Keratinocyte (primary cell): Measurements from ENCODE around the gene ATP8A2. TPM values are rescaled to one million over a fixed set of nuclear protein-coding genes. Genes with fewer than 3 reads are reported as not detected.

Source experiments
- DNase-seq: peaks from one replicate; pipeline ENCODE4 v3.0.0-alpha.2; 2011; ENCODE audit warnings: low read depth, missing footprints, low spot score
- FAIRE-seq: peaks from 2 replicates; lab custom pipeline; 2011; peaks lifted over from hg19 to GRCh38; lab: Jason Lieb, UNC
- H2AFZ ChIP-seq: 2 replicates; pipeline ENCODE4 v1.6.0; 2012; ENCODE audit warnings: low read length, control low read depth, inconsistent platforms; ENCODE audit not compliant: control insufficient read depth
- H3K27ac ChIP-seq: 2 replicates; pipeline ENCODE4 v1.5.1; 2011; ENCODE audit warnings: low read length; ENCODE audit not compliant: control insufficient read depth, insufficient read depth
- H3K27me3 ChIP-seq: 3 replicates; pipeline ENCODE4 v1.6.0; 2011; ENCODE audit warnings: low read length; ENCODE audit not compliant: control insufficient read depth, insufficient read depth; ENCODE audit errors: extremely low read depth
- H3K36me3 ChIP-seq, 2 experiments: 2 replicates in 1 of 2; 3 replicates in 1 of 2; pipeline ENCODE4 v1.5.1; 2011; ENCODE audit warnings: low read length in 2 of 2, mild to moderate bottlenecking in 1 of 2; ENCODE audit not compliant: control insufficient read depth in 2 of 2, insufficient read depth in 2 of 2; ENCODE audit errors: extremely low read depth in 1 of 2
- H3K4me1 ChIP-seq: 3 replicates; pipeline ENCODE4 v1.5.1; 2011; ENCODE audit warnings: low read length; ENCODE audit not compliant: control insufficient read depth, insufficient read depth; ENCODE audit errors: extremely low read depth
- H3K4me2 ChIP-seq: 3 replicates; pipeline ENCODE4 v1.6.0; 2011; ENCODE audit warnings: low read depth, low read length; ENCODE audit not compliant: control insufficient read depth, insufficient read depth; ENCODE audit errors: extremely low read depth
- H3K4me3 ChIP-seq, 3 experiments: fragments of 200-600 bp in 1 of 3; sonication (generic) in 1 of 3; 2 replicates in 2 of 3; 3 replicates in 1 of 3; pipeline ENCODE4 v1.5.1; 2011 to 2016; ENCODE audit warnings: low read length in 3 of 3, mild to moderate bottlenecking in 3 of 3, control low read depth in 2 of 3, inconsistent platforms in 1 of 3, low read depth in 1 of 3, mixed read lengths in 1 of 3, mixed run types in 1 of 3, moderate library complexity in 1 of 3; ENCODE audit not compliant: control insufficient read depth in 2 of 3, insufficient read depth in 2 of 3; ENCODE audit errors: extremely low read depth in 1 of 3
- H3K79me2 ChIP-seq: 2 replicates; pipeline ENCODE4 v1.6.0; 2012; ENCODE audit warnings: low read length; ENCODE audit not compliant: control insufficient read depth, insufficient read depth
- H3K9ac ChIP-seq: 3 replicates; pipeline ENCODE4 v1.6.0; 2011; ENCODE audit warnings: low read length; ENCODE audit not compliant: control insufficient read depth, insufficient read depth; ENCODE audit errors: extremely low read depth
- H3K9me1 ChIP-seq: 3 replicates; pipeline ENCODE4 v1.6.0; 2011; ENCODE audit warnings: low read length; ENCODE audit not compliant: control insufficient read depth, insufficient read depth; ENCODE audit errors: extremely low read depth
- H3K9me3 ChIP-seq: 2 replicates; pipeline ENCODE4 v1.5.1; 2012; ENCODE audit warnings: low read depth, low read length; ENCODE audit not compliant: control insufficient read depth
- H4K20me1 ChIP-seq: 3 replicates; pipeline ENCODE4 v1.6.0; 2011; ENCODE audit warnings: low read length; ENCODE audit not compliant: control insufficient read depth, insufficient read depth; ENCODE audit errors: extremely low read depth
- EZH2 ChIP-seq: IDR thresholded peaks from one replicate; pipeline ENCODE4 v1.6.1; 2012; ENCODE audit warnings: inconsistent platforms, mild to moderate bottlenecking, low read length, moderate library complexity
- dilution Hi-C: fragments of 300-500 bp; cut with MboI; formaldehyde crosslinking; loops from one replicate; pipeline ENCODE4 v1.7.0; 2020; ENCODE audit warnings: low sequenced_read_pairs; ENCODE audit not compliant: extremely low pct_ligation_motif_present
- polyA plus RNA-seq, 5 experiments: library from polyadenylated mRNA; depleted of rRNA in 3 of 5; stranded (reverse) in 3 of 5; stranded (forward) in 1 of 5; unstranded in 1 of 5; fragments of >200 nt; gene quantifications; 1 replicate in 1 of 5; 2 replicates in 3 of 5; 3 replicates in 1 of 5; pipeline versions ENCODE4 v1.2.1 to v1.2.3, GENCODE V29; 2011 to 2012; ENCODE audit warnings: missing spikeins in 2 of 5, low read depth in 1 of 5, low replicate concordance in 1 of 5
- TF ChIP-seq, protein P1 (sequence below), 3 experiments: IDR thresholded peaks in 1 of 3; conservative IDR thresholded peaks in 1 of 3; optimal IDR thresholded peaks in 1 of 3; 2 replicates in 2 of 3; 3 replicates in 1 of 3; pipeline versions ENCODE3 to v1.5.1; 2011; ENCODE audit warnings: low read length in 3 of 3, mild to moderate bottlenecking in 3 of 3, moderate library complexity in 2 of 3, control low read depth in 1 of 3, inconsistent platforms in 1 of 3; ENCODE audit not compliant: insufficient read depth in 2 of 3; ENCODE audit errors: extremely low read depth in 1 of 3

ATP8A2 gene
- polyA plus RNA-seq, 1 donor (not counting 4 experiments of a cell fraction or from before 2014, with no cell fraction given) = 0.16 TPM

DNA sequence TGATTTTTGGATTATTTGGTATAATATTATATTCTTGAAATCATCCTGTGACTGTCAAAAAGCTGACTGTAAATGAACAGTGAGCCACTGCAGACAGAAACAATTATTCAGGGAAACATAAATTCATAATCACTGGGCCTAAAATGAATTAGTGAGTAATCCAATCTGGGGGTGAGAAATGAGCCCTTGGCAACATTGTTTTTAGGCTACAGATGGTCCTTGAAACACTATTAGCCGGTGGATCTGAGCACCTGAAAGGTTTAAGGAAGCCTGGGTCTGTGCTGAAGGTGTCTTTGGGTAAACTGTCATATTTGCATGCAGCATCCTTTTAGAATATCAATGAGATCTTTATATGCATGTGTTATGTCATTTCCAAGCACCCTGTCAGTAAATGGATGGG is 290.7 kb downstream of the ATP8A2 start:
- Histone ChIP-seq H4K20me1 (no peaks in the 10 kb centered on the region), H3K9me3 (no peaks in the 10 kb centered on the region), H3K36me3 (no peaks in the 10 kb centered on the region), H3K9me1 (no peaks in the 10 kb centered on the region), H2AFZ (no peak overlapping the region), H3K79me2 (no peaks in the 10 kb centered on the region), H3K27me3 (peaks cover 4% of the 10 kb centered on the region), H3K4me2 (no peak overlapping the region), H3K4me3 (no peak overlapping the region), H3K27ac (no peak overlapping the region), H3K4me1 (no peaks in the 10 kb centered on the region), H3K9ac (no peak overlapping the region)
- FAIRE-seq = no peak
- dilution Hi-C loops = no loop called here
- no peak for DNase-seq
- TF ChIP-seq, protein P1, sequence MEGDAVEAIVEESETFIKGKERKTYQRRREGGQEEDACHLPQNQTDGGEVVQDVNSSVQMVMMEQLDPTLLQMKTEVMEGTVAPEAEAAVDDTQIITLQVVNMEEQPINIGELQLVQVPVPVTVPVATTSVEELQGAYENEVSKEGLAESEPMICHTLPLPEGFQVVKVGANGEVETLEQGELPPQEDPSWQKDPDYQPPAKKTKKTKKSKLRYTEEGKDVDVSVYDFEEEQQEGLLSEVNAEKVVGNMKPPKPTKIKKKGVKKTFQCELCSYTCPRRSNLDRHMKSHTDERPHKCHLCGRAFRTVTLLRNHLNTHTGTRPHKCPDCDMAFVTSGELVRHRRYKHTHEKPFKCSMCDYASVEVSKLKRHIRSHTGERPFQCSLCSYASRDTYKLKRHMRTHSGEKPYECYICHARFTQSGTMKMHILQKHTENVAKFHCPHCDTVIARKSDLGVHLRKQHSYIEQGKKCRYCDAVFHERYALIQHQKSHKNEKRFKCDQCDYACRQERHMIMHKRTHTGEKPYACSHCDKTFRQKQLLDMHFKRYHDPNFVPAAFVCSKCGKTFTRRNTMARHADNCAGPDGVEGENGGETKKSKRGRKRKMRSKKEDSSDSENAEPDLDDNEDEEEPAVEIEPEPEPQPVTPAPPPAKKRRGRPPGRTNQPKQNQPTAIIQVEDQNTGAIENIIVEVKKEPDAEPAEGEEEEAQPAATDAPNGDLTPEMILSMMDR (optimal IDR thresholded peaks at IDR 0.05 in 1 of 3, IDR thresholded peaks at IDR 0.05 in 1 of 3, conservative IDR thresholded peaks at IDR 0.05 in 1 of 3; ENCODE audit: extremely low read depth in 1 of 3, insufficient read depth in 2 of 3, low read length in 3 of 3) = no peak
- no peak for TF ChIP-seq EZH2

DNA sequence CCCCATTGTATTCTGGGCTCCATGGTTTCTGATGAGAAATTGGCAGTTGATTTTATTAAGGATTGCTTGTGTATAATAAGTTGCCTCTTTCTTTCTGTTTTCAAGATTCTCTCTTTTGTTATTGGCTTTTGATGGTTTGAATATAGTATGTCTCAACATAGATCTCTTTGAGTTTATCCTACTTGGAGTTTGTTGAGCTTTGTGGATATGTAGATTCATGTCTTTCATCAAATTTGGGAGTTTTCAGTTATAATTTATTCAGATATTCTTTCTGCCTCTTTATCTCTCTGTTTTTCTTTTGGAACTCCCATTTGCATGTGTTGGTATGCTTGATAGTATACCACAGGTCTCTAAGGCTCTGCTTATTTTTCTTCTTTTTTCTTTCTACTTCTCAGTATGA is 296.6 kb downstream of the ATP8A2 start:
- dilution Hi-C loops = no loop called here
- no peak for FAIRE-seq

More for the DNA sequence above, 296.6 kb downstream of the ATP8A2 start:
- H4K20me1 ChIP-seq = no peaks in the 10 kb centered on the region
- H3K9me1 ChIP-seq = no peaks in the 10 kb centered on the region
- H3K27ac ChIP-seq = no peak overlapping the region
- H3K9me3 ChIP-seq = peaks cover 2% of the 10 kb centered on the region
- no peaks in the 10 kb centered on the region for H3K27me3 ChIP-seq
- DNase-seq = no peak
- no peaks in the 10 kb centered on the region for H3K79me2 ChIP-seq
- no peaks in the 10 kb centered on the region for H3K36me3 ChIP-seq
- no peaks in the 10 kb centered on the region for H3K4me1 ChIP-seq
- no peak overlapping the region for H3K4me2 ChIP-seq
- no peak overlapping the region for H2AFZ ChIP-seq
- no peak overlapping the region for H3K4me3 ChIP-seq
- no peak overlapping the region for H3K9ac ChIP-seq
- TF ChIP-seq, protein P1 (optimal IDR thresholded peaks at IDR 0.05 in 1 of 3, IDR thresholded peaks at IDR 0.05 in 1 of 3, conservative IDR thresholded peaks at IDR 0.05 in 1 of 3; ENCODE audit: extremely low read depth in 1 of 3, insufficient read depth in 2 of 3, low read length in 3 of 3) = no peak
- TF ChIP-seq EZH2 = no peak
